CD14-positive monocyte (primary cell): ENCODE results near the gene NMB. TPM values are rescaled to one million over a fixed set of nuclear protein-coding genes. Genes with fewer than 3 reads are reported as not detected.
"Not testable (repeated sequence)": the region's sequence is repeated elsewhere in the genome, so short reads cannot be mapped to it uniquely, and the experiment has no call there.

Experiments used
- DNase-seq, 3 donors: peaks; one replicate each; pipeline ENCODE4 v3.0.0-alpha.2; 2011 to 2022
- H2AFZ ChIP-seq: 2 replicates; pipeline ENCODE4 v1.6.0; 2012; ENCODE audit warnings: mild to moderate bottlenecking, low read depth, low read length, inconsistent platforms; ENCODE audit not compliant: insufficient read depth, poor library complexity, severe bottlenecking
- H3K27ac ChIP-seq, 2 donors: 1 replicate in 1 of 2; 2 replicates in 1 of 2; pipeline ENCODE4 v1.5.1; 2012 to 2013; ENCODE audit warnings: low read length in 2 of 2, control low read depth in 1 of 2, inconsistent platforms in 1 of 2, low read depth in 1 of 2, mild to moderate bottlenecking in 1 of 2
- H3K27me3 ChIP-seq, 2 donors: one replicate each; pipeline versions ENCODE4 v1.6.0 to v1.6.1; 2011 to 2013; ENCODE audit warnings: low read length in 2 of 2; ENCODE audit not compliant: control insufficient read depth in 2 of 2, insufficient read depth in 2 of 2
- H3K36me3 ChIP-seq, 2 donors: replicated peaks in 1 of 2; 1 replicate in 1 of 2; 2 replicates in 1 of 2; pipeline versions ENCODE4 v1.5.1 to v1.6.1; 2012 to 2013; ENCODE audit warnings: low read length in 2 of 2, control low read depth in 1 of 2, inconsistent platforms in 1 of 2, mild to moderate bottlenecking in 1 of 2; ENCODE audit not compliant: insufficient read depth in 2 of 2, control insufficient read depth in 1 of 2
- H3K4me1 ChIP-seq, 2 donors: 1 replicate in 1 of 2; 2 replicates in 1 of 2; pipeline versions ENCODE4 v1.5.1 to v1.6.1; 2012 to 2013; ENCODE audit warnings: low read length in 2 of 2, control low read depth in 1 of 2, inconsistent platforms in 1 of 2, mild to moderate bottlenecking in 1 of 2, moderate library complexity in 1 of 2; ENCODE audit not compliant: insufficient read depth in 2 of 2, control insufficient read depth in 1 of 2
- H3K4me2 ChIP-seq: replicated peaks from 2 replicates; pipeline ENCODE3; 2012; ENCODE audit warnings: low read length, moderate library complexity, mild to moderate bottlenecking; ENCODE audit not compliant: poor library complexity, severe bottlenecking; ENCODE audit errors: extremely low read depth
- H3K4me3 ChIP-seq, 3 experiments: fragments of 200-600 bp in 1 of 3; sonication (generic) in 1 of 3; replicated peaks in 1 of 3; 1 replicate in 2 of 3; 2 replicates in 1 of 3; pipeline ENCODE4 v1.5.1; 2011 to 2013; ENCODE audit warnings: low read length in 3 of 3, mild to moderate bottlenecking in 3 of 3, control low read depth in 2 of 3, low read depth in 2 of 3, inconsistent platforms in 1 of 3, moderate library complexity in 1 of 3
- H3K79me2 ChIP-seq: 2 replicates; pipeline ENCODE4 v1.6.0; 2012; ENCODE audit warnings: mild to moderate bottlenecking, control low read depth, inconsistent platforms, low read length, moderate library complexity; ENCODE audit not compliant: insufficient read depth
- H3K9ac ChIP-seq: 2 replicates; pipeline ENCODE4 v1.6.0; 2017; ENCODE audit warnings: low read length, mild to moderate bottlenecking; ENCODE audit not compliant: insufficient read depth, poor library complexity, severe bottlenecking
- H3K9me3 ChIP-seq, 2 donors: replicated peaks in 1 of 2; 1 replicate in 1 of 2; 2 replicates in 1 of 2; pipeline versions ENCODE4 v1.5.1 to v1.6.1; 2012 to 2013; ENCODE audit warnings: low read length in 2 of 2, control low read depth in 1 of 2; ENCODE audit not compliant: control insufficient read depth in 1 of 2, insufficient read depth in 1 of 2
- H4K20me1 ChIP-seq: 2 replicates; pipeline ENCODE4 v1.6.0; 2012; ENCODE audit warnings: mild to moderate bottlenecking, low read length, control low read depth, moderate library complexity; ENCODE audit not compliant: insufficient read depth
- H3K27ac Mint-ChIP-seq, 7 donors: one replicate each; pipeline ENCODE4 v1.8.0; 2020; ENCODE audit warnings: mild to moderate bottlenecking in 7 of 7, mixed read lengths in 7 of 7, moderate library complexity in 6 of 7, inconsistent platforms in 2 of 7
- H3K27me3 Mint-ChIP-seq, 3 donors: one replicate each; pipeline ENCODE4 v1.8.0; 2021 to 2022; ENCODE audit warnings: low read depth in 3 of 3, mild to moderate bottlenecking in 3 of 3, mixed read lengths in 3 of 3, moderate library complexity in 3 of 3, inconsistent platforms in 1 of 3
- H3K36me3 Mint-ChIP-seq, 2 donors: one replicate each; pipeline ENCODE4 v1.8.0; 2020; ENCODE audit warnings: mixed read lengths in 2 of 2, inconsistent platforms in 1 of 2, mild to moderate bottlenecking in 1 of 2
- H3K4me1 Mint-ChIP-seq: one replicate; pipeline ENCODE4 v1.8.0; 2020; ENCODE audit warnings: mild to moderate bottlenecking, mixed read lengths
- H3K4me3 Mint-ChIP-seq, 2 donors: one replicate each; pipeline ENCODE4 v1.8.0; 2020; ENCODE audit warnings: mild to moderate bottlenecking in 2 of 2, mixed read lengths in 2 of 2, moderate library complexity in 1 of 2
- H3K9me3 Mint-ChIP-seq, 7 donors: one replicate each; pipeline ENCODE4 v1.8.0; 2020 to 2022; ENCODE audit warnings: mixed read lengths in 7 of 7, mild to moderate bottlenecking in 6 of 7, moderate library complexity in 6 of 7, inconsistent platforms in 2 of 7
- CTCF ChIP-seq: fragments of 200-600 bp; IDR thresholded peaks from one replicate; pipeline ENCODE4 v1.8.0; 2022; ENCODE audit warnings: antibody characterized with exemption, mild to moderate bottlenecking
- WGBS: methylation state at CpG from one replicate; pipeline ENCODE4 v1.1.5; 2013; ENCODE audit warnings: missing lambda C conversion rate; ENCODE audit not compliant: insufficient coverage; 5-methylcytosine and 5-hydroxymethylcytosine counted together
- intact Hi-C, 2 donors: fragments of 100-400 bp; cut with micrococcal nuclease; formaldehyde crosslinking; loops; one replicate each; pipeline versions ENCODE4 v1.15.0 to v1.15.1; 2023
- polyA plus RNA-seq, 3 donors: library from polyadenylated mRNA; depleted of rRNA in 1 of 3; unstranded in 2 of 3; stranded (reverse) in 1 of 3; fragments of 300-500 nt in 2 of 3; fragments of >200 nt in 1 of 3; fragmentation: Illumina TruSeq in 2 of 3; gene quantifications; 1 replicate in 2 of 3; 2 replicates in 1 of 3; pipeline ENCODE4 v1.2.3, GENCODE V29; 2012 to 2021

NMB gene
- polyA plus RNA-seq, 3 donors: 0.45 to 0.81 (median 0.56) TPM

GRCh38 chr15:84643838-84644237 is 14.2 kb downstream of the NMB start:
- H3K27me3 ChIP-seq: no peaks in the 10 kb centered on the region
- no peak overlapping the region for H3K27ac ChIP-seq
- H3K36me3 Mint-ChIP-seq: peaks cover 74 to 96% of the 10 kb centered on the region in 2 donors
- no peak overlapping the region for H3K4me3 ChIP-seq
- no peak overlapping the region for H3K4me2 ChIP-seq
- H3K79me2 ChIP-seq: peaks cover 5% of the 10 kb centered on the region
- no peak overlapping the region for H3K9ac ChIP-seq
- TF ChIP-seq CTCF: no peak
- intact Hi-C loops: no loop called here
- no peak overlapping the region for H3K27ac Mint-ChIP-seq
- H3K9me3 Mint-ChIP-seq: no peaks in the 10 kb centered on the region
- peaks cover 0 to 2% (median 0%) of the 10 kb centered on the region in 3 donors for H3K27me3 Mint-ChIP-seq
- H3K4me3 Mint-ChIP-seq: no peak overlapping the region
- no peak for DNase-seq
- H3K9me3 ChIP-seq: no peaks in the 10 kb centered on the region
- H3K36me3 ChIP-seq: peaks cover 89 to 99% of the 10 kb centered on the region in 2 donors
- H3K4me1 ChIP-seq: peaks cover 7% of the 10 kb centered on the region in 2 donors
- H3K4me1 Mint-ChIP-seq: peaks cover 7% of the 10 kb centered on the region
- WGBS: 97% methylated on average over 5 of the region's 6 CpGs
- no peaks in the 10 kb centered on the region for H4K20me1 ChIP-seq
- no peak overlapping the region for H2AFZ ChIP-seq

- H3K79me2 ChIP-seq, intact Hi-C loops, H3K9ac ChIP-seq, H3K4me3 Mint-ChIP-seq, H3K9me3 Mint-ChIP-seq, H3K4me3 ChIP-seq, H3K9me3 ChIP-seq, H3K4me2 ChIP-seq, DNase-seq, H2AFZ ChIP-seq, H3K27me3 Mint-ChIP-seq, H3K27ac ChIP-seq, H3K27me3 ChIP-seq, H4K20me1 ChIP-seq, H3K4me1 Mint-ChIP-seq, H3K4me1 ChIP-seq: not testable (repeated sequence)
- WGBS: 0% methylated on average over 1 of the region's 2 CpGs
- H3K36me3 Mint-ChIP-seq: peaks cover 67 to 96% of the 10 kb centered on the region in 2 donors
- peaks cover 86 to 99% of the 10 kb centered on the region in 2 donors for H3K36me3 ChIP-seq
- H3K27ac Mint-ChIP-seq: peak overlapping the region in 2 of 7 donors; percentile 25 to 60
Measured at GRCh38 chr15:84642640-84643039, 15.4 kb downstream of the NMB start.

DNA sequence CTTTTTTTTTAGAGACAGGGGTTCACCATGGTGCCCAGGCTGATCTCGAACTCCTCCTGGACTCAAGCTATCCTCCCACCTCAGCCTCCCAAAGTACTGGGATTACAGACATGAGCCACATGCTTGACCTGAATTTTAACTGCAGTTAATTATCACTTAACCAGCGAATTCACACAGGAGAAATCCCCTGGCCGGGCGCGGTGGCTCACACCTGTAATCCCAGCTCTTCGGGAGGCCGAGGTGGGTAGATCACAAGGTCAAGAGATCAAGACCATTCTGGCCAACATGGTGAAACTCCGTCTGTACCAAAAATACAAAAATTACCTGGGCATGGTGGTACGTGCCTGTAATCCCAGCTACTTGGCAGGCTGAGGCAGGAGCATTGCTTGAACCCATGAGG is 16.1 kb downstream of the NMB start:
- H3K9me3 Mint-ChIP-seq, H3K4me3 Mint-ChIP-seq, H3K4me1 ChIP-seq, H3K4me1 Mint-ChIP-seq, H3K4me2 ChIP-seq, H3K9me3 ChIP-seq, H3K9ac ChIP-seq, H3K27ac ChIP-seq, H3K4me3 ChIP-seq, intact Hi-C loops, DNase-seq, H3K27me3 ChIP-seq, H2AFZ ChIP-seq, H4K20me1 ChIP-seq, H3K79me2 ChIP-seq, H3K27me3 Mint-ChIP-seq: not testable (repeated sequence)
- H3K36me3 Mint-ChIP-seq: peaks cover 65 to 94% of the 10 kb centered on the region in 2 donors
- 99% methylated on average over 9 of the region's 9 CpGs for WGBS
- peaks cover 81 to 93% of the 10 kb centered on the region in 2 donors for H3K36me3 ChIP-seq
- H3K27ac Mint-ChIP-seq: peak overlapping the region in 2 of 7 donors; percentile 20 to 61
